HepG2 (cell line): ENCODE results near the gene MYO5B.

Experiments used
- ATF1 ChIP-seq: IDR thresholded peaks from 2 replicates; pipeline ENCODE4 v1.6.1; 2016; ENCODE audit warnings: mild to moderate bottlenecking, control low read depth
- FOXJ3 ChIP-seq: sonication (generic); formaldehyde crosslinking; IDR thresholded peaks from 2 replicates; pipeline ENCODE4 v1.4.0; 2020; ENCODE audit warnings: missing genetic modification reagents, mild to moderate bottlenecking, borderline replicate concordance
- MAF1 ChIP-seq: sonication (generic); formaldehyde crosslinking; IDR thresholded peaks from 2 replicates; pipeline ENCODE4 v1.5.0; 2020; ENCODE audit warnings: missing genetic modification reagents, borderline replicate concordance
- POLR2G ChIP-seq: fragments of 200-400 bp; formaldehyde crosslinking; IDR thresholded peaks from 2 replicates; pipeline ENCODE4 v1.6.1; 2018; ENCODE audit warnings: mild to moderate bottlenecking, low read depth, low read length, moderate library complexity
- TAF15 ChIP-seq: fragments of 200-400 bp; formaldehyde crosslinking; IDR thresholded peaks from one replicate; pipeline ENCODE4 v1.6.1; 2018; ENCODE audit warnings: mild to moderate bottlenecking, low read depth, low read length; ENCODE audit not compliant: poor library complexity, severe bottlenecking
- TF ChIP-seq, protein P1 (sequence below): sonication (generic); formaldehyde crosslinking; IDR thresholded peaks from 2 replicates; pipeline ENCODE4 v1.9.0; 2022; ENCODE audit warnings: missing genetic modification reagents, mild to moderate bottlenecking, borderline replicate concordance
- TF ChIP-seq, protein P2 (sequence below): IDR thresholded peaks from 2 replicates; pipeline ENCODE4 v1.6.1; 2012; ENCODE audit warnings: inconsistent platforms
- TF ChIP-seq, protein P3 (sequence below): sonication (generic); formaldehyde crosslinking; IDR thresholded peaks from 2 replicates; pipeline ENCODE4 v1.5.0; 2020; ENCODE audit warnings: mild to moderate bottlenecking, missing genetic modification reagents, moderate library complexity
- TF ChIP-seq, protein P4 (sequence below): sonication (generic); formaldehyde crosslinking; IDR thresholded peaks from 2 replicates; pipeline ENCODE4 v1.8.1; 2023; ENCODE audit warnings: mild to moderate bottlenecking, missing genetic modification reagents

DNA sequence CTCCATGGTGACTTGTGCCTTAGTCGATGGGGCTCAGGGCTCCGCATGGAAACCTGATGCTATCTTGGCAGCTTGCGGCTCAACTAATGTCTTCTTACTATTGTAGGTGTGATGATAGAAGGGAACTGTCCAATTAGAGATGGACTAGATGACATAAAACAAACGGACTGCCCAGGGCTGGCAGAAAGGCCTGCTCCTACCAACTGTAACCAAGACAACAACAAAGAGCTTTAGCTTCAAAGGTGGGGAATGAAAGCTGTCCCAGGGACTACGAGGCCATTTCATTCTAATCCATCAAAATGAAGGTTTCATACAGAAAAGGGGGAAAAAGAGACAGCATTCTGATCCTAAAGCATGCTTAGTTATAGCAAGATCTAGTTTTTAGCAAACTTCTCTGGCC, 194.7 kb downstream of the MYO5B start:
- TF ChIP-seq TAF15 (no peak), FOXJ3 (CRISPR knock-in tag) (no peak), POLR2G (no peak), MAF1 (CRISPR knock-in tag) (no peak), ATF1 (no peak)
- TF ChIP-seq, protein P1, sequence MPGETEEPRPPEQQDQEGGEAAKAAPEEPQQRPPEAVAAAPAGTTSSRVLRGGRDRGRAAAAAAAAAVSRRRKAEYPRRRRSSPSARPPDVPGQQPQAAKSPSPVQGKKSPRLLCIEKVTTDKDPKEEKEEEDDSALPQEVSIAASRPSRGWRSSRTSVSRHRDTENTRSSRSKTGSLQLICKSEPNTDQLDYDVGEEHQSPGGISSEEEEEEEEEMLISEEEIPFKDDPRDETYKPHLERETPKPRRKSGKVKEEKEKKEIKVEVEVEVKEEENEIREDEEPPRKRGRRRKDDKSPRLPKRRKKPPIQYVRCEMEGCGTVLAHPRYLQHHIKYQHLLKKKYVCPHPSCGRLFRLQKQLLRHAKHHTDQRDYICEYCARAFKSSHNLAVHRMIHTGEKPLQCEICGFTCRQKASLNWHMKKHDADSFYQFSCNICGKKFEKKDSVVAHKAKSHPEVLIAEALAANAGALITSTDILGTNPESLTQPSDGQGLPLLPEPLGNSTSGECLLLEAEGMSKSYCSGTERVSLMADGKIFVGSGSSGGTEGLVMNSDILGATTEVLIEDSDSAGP (CRISPR knock-in tag): no peak
- TF ChIP-seq, protein P2, sequence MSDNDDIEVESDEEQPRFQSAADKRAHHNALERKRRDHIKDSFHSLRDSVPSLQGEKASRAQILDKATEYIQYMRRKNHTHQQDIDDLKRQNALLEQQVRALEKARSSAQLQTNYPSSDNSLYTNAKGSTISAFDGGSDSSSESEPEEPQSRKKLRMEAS: no peak
- TF ChIP-seq, protein P3, sequence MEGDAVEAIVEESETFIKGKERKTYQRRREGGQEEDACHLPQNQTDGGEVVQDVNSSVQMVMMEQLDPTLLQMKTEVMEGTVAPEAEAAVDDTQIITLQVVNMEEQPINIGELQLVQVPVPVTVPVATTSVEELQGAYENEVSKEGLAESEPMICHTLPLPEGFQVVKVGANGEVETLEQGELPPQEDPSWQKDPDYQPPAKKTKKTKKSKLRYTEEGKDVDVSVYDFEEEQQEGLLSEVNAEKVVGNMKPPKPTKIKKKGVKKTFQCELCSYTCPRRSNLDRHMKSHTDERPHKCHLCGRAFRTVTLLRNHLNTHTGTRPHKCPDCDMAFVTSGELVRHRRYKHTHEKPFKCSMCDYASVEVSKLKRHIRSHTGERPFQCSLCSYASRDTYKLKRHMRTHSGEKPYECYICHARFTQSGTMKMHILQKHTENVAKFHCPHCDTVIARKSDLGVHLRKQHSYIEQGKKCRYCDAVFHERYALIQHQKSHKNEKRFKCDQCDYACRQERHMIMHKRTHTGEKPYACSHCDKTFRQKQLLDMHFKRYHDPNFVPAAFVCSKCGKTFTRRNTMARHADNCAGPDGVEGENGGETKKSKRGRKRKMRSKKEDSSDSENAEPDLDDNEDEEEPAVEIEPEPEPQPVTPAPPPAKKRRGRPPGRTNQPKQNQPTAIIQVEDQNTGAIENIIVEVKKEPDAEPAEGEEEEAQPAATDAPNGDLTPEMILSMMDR: no peak
- TF ChIP-seq, protein P4, sequence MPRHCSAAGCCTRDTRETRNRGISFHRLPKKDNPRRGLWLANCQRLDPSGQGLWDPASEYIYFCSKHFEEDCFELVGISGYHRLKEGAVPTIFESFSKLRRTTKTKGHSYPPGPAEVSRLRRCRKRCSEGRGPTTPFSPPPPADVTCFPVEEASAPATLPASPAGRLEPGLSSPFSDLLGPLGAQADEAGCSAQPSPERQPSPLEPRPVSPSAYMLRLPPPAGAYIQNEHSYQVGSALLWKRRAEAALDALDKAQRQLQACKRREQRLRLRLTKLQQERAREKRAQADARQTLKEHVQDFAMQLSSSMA: no peak
